ENCODE results near the gene CTSK. TPM values are rescaled to one million over a fixed set of nuclear protein-coding genes. Genes with fewer than 3 reads are reported as not detected.

The CTSK gene
- total RNA-seq, 1 experiment from 2014 or later = 3.5 TPM

GRCh38 chr1:150793221-150793620, 14.8 kb downstream of the CTSK start:
- no peaks in the 10 kb centered on the region for H3K79me2 ChIP-seq (ENCODE audit: insufficient read depth, low read length)
- no peak overlapping the region for H2AFZ ChIP-seq (ENCODE audit: low read depth, low read length, poor library complexity, severe bottlenecking)
- intact Hi-C loops (cut with micrococcal nuclease) = no loop called here
- TF ChIP-seq EZH2phosphoT487 (IDR thresholded peaks at IDR 0.05; ENCODE audit: borderline replicate concordance) (no peak), TCF7L2 (IDR thresholded peaks at IDR 0.05; ENCODE audit: borderline replicate concordance, extremely low read depth, insufficient read depth, insufficient read length) (no peak), EGR1 (IDR thresholded peaks at IDR 0.05; ENCODE audit: low read depth) (no peak), CTCF (IDR thresholded peaks at IDR 0.05 in 2 of 3, conservative IDR thresholded peaks at IDR 0.05 in 1 of 3; ENCODE audit: borderline replicate concordance in 1 of 3, insufficient read depth in 1 of 3, low read depth in 2 of 3, low read length in 2 of 3) (no peak), POLR2A (IDR thresholded peaks at IDR 0.05; ENCODE audit: borderline replicate concordance, extremely low read depth, insufficient read depth, insufficient read length) (no peak), REST (IDR thresholded peaks at IDR 0.05; ENCODE audit: low read depth) (no peak), SRF (IDR thresholded peaks at IDR 0.05; ENCODE audit: low read depth) (no peak), EZH2 (IDR thresholded peaks at IDR 0.05) (no peak), CBX3 (IDR thresholded peaks at IDR 0.05; ENCODE audit: low read depth) (no peak), ATF3 (IDR thresholded peaks at IDR 0.05) (no peak), CEBPB (IDR thresholded peaks at IDR 0.05; ENCODE audit: low read depth) (no peak), SP1 (IDR thresholded peaks at IDR 0.05; ENCODE audit: low read depth) (no peak), ZNF274 (IDR thresholded peaks at IDR 0.05; ENCODE audit: low read depth, low read length) (no peak), MAX (IDR thresholded peaks at IDR 0.05) (no peak), SIN3A (IDR thresholded peaks at IDR 0.05; ENCODE audit: low read depth) (no peak), YY1 (IDR thresholded peaks at IDR 0.05; ENCODE audit: extremely low read depth, insufficient replicate concordance, low read depth, low read length) (no peak), ELF1 (IDR thresholded peaks at IDR 0.05; ENCODE audit: borderline replicate concordance, low read depth) (no peak)
- no peak overlapping the region for H3K4me3 ChIP-seq (replicated peaks in 1 of 2; ENCODE audit: low read depth in 1 of 2, low read length in 2 of 2)
- H3K9me3 ChIP-seq (ENCODE audit: control insufficient read depth in 1 of 2, insufficient read depth in 1 of 2, low read depth in 1 of 2, low read length in 2 of 2) = no peaks in the 10 kb centered on the region
- H3K27ac ChIP-seq (ENCODE audit: low read depth, low read length) = no peak overlapping the region
- H4K20me1 ChIP-seq (ENCODE audit: insufficient read depth) = no peaks in the 10 kb centered on the region
- H3K27me3 ChIP-seq (ENCODE audit: insufficient read depth, low read length) = no peaks in the 10 kb centered on the region
- no peak overlapping the region for H3K4me2 ChIP-seq (ENCODE audit: low read length)
- no peaks in the 10 kb centered on the region for H3K36me3 ChIP-seq (ENCODE audit: control insufficient read depth in 1 of 2, insufficient read depth in 2 of 2, low read length in 2 of 2)
- ChIA-PET CTCF (no interaction called here), POLR2A (no interaction called here), RAD21 (ENCODE audit: low non-redundant PET in 1 of 2, low total read pairs in 2 of 2, uncharacterized antibody in 2 of 2, unreplicated experiment in 2 of 2) (no interaction called here)
- H3K9ac ChIP-seq (ENCODE audit: low read length) = no peak overlapping the region
- BruUV-seq (replicated peaks) = no TSS peak
- ATAC-seq (no peak), DNase-seq (ENCODE audit: low read depth, low spot score) (no peak)
- no peaks in the 10 kb centered on the region for H3K9me2 ChIP-seq (ENCODE audit: insufficient read depth)
- no peaks in the 10 kb centered on the region for H3K4me1 ChIP-seq (ENCODE audit: control insufficient read depth in 1 of 2, insufficient read depth in 2 of 2, low read length in 2 of 2)
